SK-N-SH (cell line): ENCODE measurements around the gene SRGN. TPM values are rescaled to one million over a fixed set of nuclear protein-coding genes. Genes with fewer than 3 reads are reported as not detected.

Experiments
- CTCF ChIA-PET: fragments of 300-600, 350-600 bp; formaldehyde crosslinking; extraction: SDS; loops from one replicate; lab custom pipeline; 2021; lab: Yijun Ruan, JAX
- POLR2A ChIA-PET: fragments of 350-600 bp; sonication (Branson Sonifier 250); formaldehyde crosslinking; extraction: SDS; loops from one replicate; lab custom pipeline; 2020; ENCODE audit warnings: antibody characterized with exemption, inconsistent platforms; lab: Yijun Ruan, JAX
- DNase-seq: peaks from one replicate; pipeline ENCODE4 v3.0.0; 2012
- H2AFZ ChIP-seq: fragments of 200-600 bp; sonication (generic); 2 replicates; pipeline ENCODE4 v1.8.1; 2016; ENCODE audit warnings: antibody characterized with exemption, mild to moderate bottlenecking, low read depth
- H3F3A ChIP-seq: fragments of 200-600 bp; sonication (generic); replicated peaks from 2 replicates; pipeline ENCODE3; 2016; ENCODE audit warnings: antibody characterized with exemption, mild to moderate bottlenecking; ENCODE audit not compliant: insufficient read depth
- H3K27ac ChIP-seq, 2 experiments: fragments of 200-500 bp in 1 of 2; fragments of 200-600 bp in 1 of 2; sonication (Bioruptor generic) in 1 of 2; sonication (generic), shearing (Covaris generic) in 1 of 2; 2 replicates each; pipeline versions ENCODE4 v1.5.1 to v1.6.1; 2014 to 2016; ENCODE audit warnings: low read depth in 2 of 2, inconsistent platforms in 1 of 2, low read length in 1 of 2, mild to moderate bottlenecking in 1 of 2, mixed read lengths in 1 of 2
- H3K27me3 ChIP-seq: fragments of 200-600 bp; sonication (generic), shearing (Covaris generic); 2 replicates; pipeline ENCODE4 v1.6.1; 2016; ENCODE audit warnings: mixed run types; ENCODE audit not compliant: insufficient read depth
- H3K36me3 ChIP-seq, 2 experiments: fragments of 200-500 bp in 1 of 2; fragments of 200-600 bp in 1 of 2; sonication (Bioruptor generic) in 1 of 2; sonication (generic) in 1 of 2; replicated peaks in 1 of 2; 2 replicates each; pipeline versions ENCODE3 to v1.5.1; 2014 to 2016; ENCODE audit warnings: low read length in 1 of 2, mild to moderate bottlenecking in 1 of 2; ENCODE audit not compliant: insufficient read depth in 2 of 2, control insufficient read depth in 1 of 2
- H3K4me1 ChIP-seq, 2 experiments: fragments of 200-500 bp in 1 of 2; fragments of 200-600 bp in 1 of 2; sonication (Bioruptor generic) in 1 of 2; sonication (generic), shearing (Covaris generic) in 1 of 2; 2 replicates each; pipeline versions ENCODE4 v1.5.1 to v1.6.1; 2014 to 2016; ENCODE audit warnings: low read depth in 1 of 2, low read length in 1 of 2, mixed run types in 1 of 2; ENCODE audit not compliant: insufficient read depth in 2 of 2, control insufficient read depth in 1 of 2
- H3K4me2 ChIP-seq: fragments of 200-600 bp; sonication (generic), shearing (Covaris generic); 2 replicates; pipeline ENCODE4 v1.6.1; 2017; ENCODE audit warnings: mixed run types
- H3K4me3 ChIP-seq, 2 experiments: fragments of 200-500 bp in 1 of 2; fragments of 200-600 bp in 1 of 2; sonication (Bioruptor generic) in 1 of 2; sonication (generic), shearing (Covaris generic) in 1 of 2; 2 replicates each; pipeline versions ENCODE4 v1.5.1 to v1.8.1; 2014 to 2016; ENCODE audit warnings: low read depth in 2 of 2, inconsistent platforms in 1 of 2, low read length in 1 of 2, mild to moderate bottlenecking in 1 of 2, mixed read lengths in 1 of 2, moderate library complexity in 1 of 2
- H3K79me2 ChIP-seq: fragments of 200-600 bp; sonication (generic); 2 replicates; pipeline ENCODE4 v1.8.1; 2017; ENCODE audit warnings: mild to moderate bottlenecking; ENCODE audit not compliant: insufficient read depth
- H3K9ac ChIP-seq: fragments of 200-600 bp; sonication (generic); 2 replicates; pipeline ENCODE4 v1.6.1; 2017; ENCODE audit warnings: mixed run types
- H3K9me2 ChIP-seq: fragments of 200-600 bp; sonication (generic); 2 replicates; pipeline ENCODE4 v1.6.1; 2017; ENCODE audit warnings: mixed run types
- H3K9me3 ChIP-seq: fragments of 200-600 bp; sonication (generic); 2 replicates; pipeline ENCODE4 v1.6.1; 2017; ENCODE audit warnings: mixed run types, mild to moderate bottlenecking, moderate library complexity
- H4K20me1 ChIP-seq: fragments of 200-600 bp; sonication (generic); 2 replicates; pipeline ENCODE4 v1.6.1; 2017; ENCODE audit warnings: mild to moderate bottlenecking, mixed run types; ENCODE audit not compliant: insufficient read depth
- FOXJ3 ChIP-seq: sonication (generic); formaldehyde crosslinking; IDR thresholded peaks from 2 replicates; pipeline ENCODE4 v1.5.1; 2020; ENCODE audit warnings: mild to moderate bottlenecking, missing genetic modification reagents
- FOXM1 ChIP-seq: IDR thresholded peaks from 2 replicates; pipeline ENCODE4 v1.4.0; 2012; ENCODE audit warnings: low read depth, mild to moderate bottlenecking
- GABPA ChIP-seq: IDR thresholded peaks from 2 replicates; pipeline ENCODE4 v1.4.0; 2012; ENCODE audit warnings: low read depth, mild to moderate bottlenecking
- JUND ChIP-seq: IDR thresholded peaks from 2 replicates; pipeline ENCODE4 v1.4.0; 2012
- MXI1 ChIP-seq: IDR thresholded peaks from 2 replicates; pipeline ENCODE4 v1.6.1; 2012; ENCODE audit warnings: mild to moderate bottlenecking, low read depth, low read length, improper control_type of control experiment
- RAD21 ChIP-seq: IDR thresholded peaks from 2 replicates; pipeline ENCODE4 v1.6.1; 2012; ENCODE audit warnings: mild to moderate bottlenecking, low read length
- SIN3A ChIP-seq: IDR thresholded peaks from 2 replicates; pipeline ENCODE4 v1.6.1; 2012; ENCODE audit warnings: low read depth, mild to moderate bottlenecking, low read length, moderate library complexity, borderline replicate concordance
- SMC3 ChIP-seq: IDR thresholded peaks from 2 replicates; pipeline ENCODE4 v1.6.1; 2012; ENCODE audit warnings: low read depth, low read length, improper control_type of control experiment
- TAF1 ChIP-seq: IDR thresholded peaks from 2 replicates; pipeline ENCODE4 v1.6.1; 2012; ENCODE audit warnings: low read depth, mild to moderate bottlenecking, low read length, moderate library complexity, borderline replicate concordance
- WGBS: methylation state at CpG from one replicate; pipeline ENCODE4 v1.1.6; 2017; ENCODE audit warnings: low lambda C conversion rate; 5-methylcytosine and 5-hydroxymethylcytosine counted together
- polyA plus RNA-seq, 3 experiments: library from polyadenylated mRNA; depleted of rRNA; stranded (reverse); fragments of >200 nt; gene quantifications; 2 replicates each; pipeline ENCODE4 v1.2.3, GENCODE V29; 2012
- TF ChIP-seq, protein P1 (sequence below): IDR thresholded peaks from 2 replicates; pipeline ENCODE4; 2012
- TF ChIP-seq, protein P2 (sequence below): fragments of 150-350 bp; IDR thresholded peaks from 2 replicates; pipeline ENCODE4 v1.6.1; 2017; ENCODE audit warnings: antibody characterized with exemption, low read length, low read depth, borderline replicate concordance

Gene SRGN
- polyA plus RNA-seq, 1 of the 3 experiments (the other 2 are of a cell fraction), result 0.10 TPM

DNA sequence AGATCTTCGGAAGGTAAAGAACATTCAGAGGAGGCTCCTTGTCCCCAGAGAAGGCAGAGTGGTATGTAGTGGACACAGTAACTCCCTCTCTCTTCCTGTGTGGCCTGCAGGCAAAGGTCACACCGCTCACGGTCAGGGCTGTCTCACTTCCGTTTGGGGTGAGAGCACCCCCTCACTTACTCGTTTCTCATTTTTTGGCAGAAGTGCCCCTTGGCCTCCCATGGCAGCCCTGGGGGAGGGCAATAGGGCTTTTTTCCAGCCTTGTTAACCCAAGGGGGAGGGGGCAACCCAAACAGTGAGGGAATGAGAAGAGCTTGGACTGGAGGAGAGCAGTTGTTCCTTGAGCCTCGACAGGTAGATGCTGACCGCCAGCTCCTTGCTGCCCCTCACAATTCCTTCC is 31.8 kb upstream of the SRGN start:
- H3K4me3 ChIP-seq, result no peak overlapping the region
- no peak for DNase-seq
- no peaks in the 10 kb centered on the region for H3K9me3 ChIP-seq
- no peaks in the 10 kb centered on the region for H3K27me3 ChIP-seq
- no peak overlapping the region for H2AFZ ChIP-seq
- CTCF ChIA-PET, result interaction anchor here (1.0 to 1.7 kb wide), 2 partner anchors 17 to 36 kb away, joined by 4 read pairs; no protein-coding TSS in a partner anchor
- TF ChIP-seq TAF1 (no peak), GABPA (no peak)
- H3K4me2 ChIP-seq, result no peak overlapping the region
- no peaks in the 10 kb centered on the region for H3F3A ChIP-seq
- H3K36me3 ChIP-seq, result no peaks in the 10 kb centered on the region
- no peak overlapping the region for H3K9ac ChIP-seq
- no peaks in the 10 kb centered on the region for H3K9me2 ChIP-seq
- H4K20me1 ChIP-seq, result no peaks in the 10 kb centered on the region
- no peak overlapping the region for H3K27ac ChIP-seq
- H3K4me1 ChIP-seq, result no peaks in the 10 kb centered on the region
- POLR2A ChIA-PET, result no interaction called here
- H3K79me2 ChIP-seq, result no peaks in the 10 kb centered on the region
- 64% methylated on average over 6 of the region's 7 CpGs for WGBS

DNA sequence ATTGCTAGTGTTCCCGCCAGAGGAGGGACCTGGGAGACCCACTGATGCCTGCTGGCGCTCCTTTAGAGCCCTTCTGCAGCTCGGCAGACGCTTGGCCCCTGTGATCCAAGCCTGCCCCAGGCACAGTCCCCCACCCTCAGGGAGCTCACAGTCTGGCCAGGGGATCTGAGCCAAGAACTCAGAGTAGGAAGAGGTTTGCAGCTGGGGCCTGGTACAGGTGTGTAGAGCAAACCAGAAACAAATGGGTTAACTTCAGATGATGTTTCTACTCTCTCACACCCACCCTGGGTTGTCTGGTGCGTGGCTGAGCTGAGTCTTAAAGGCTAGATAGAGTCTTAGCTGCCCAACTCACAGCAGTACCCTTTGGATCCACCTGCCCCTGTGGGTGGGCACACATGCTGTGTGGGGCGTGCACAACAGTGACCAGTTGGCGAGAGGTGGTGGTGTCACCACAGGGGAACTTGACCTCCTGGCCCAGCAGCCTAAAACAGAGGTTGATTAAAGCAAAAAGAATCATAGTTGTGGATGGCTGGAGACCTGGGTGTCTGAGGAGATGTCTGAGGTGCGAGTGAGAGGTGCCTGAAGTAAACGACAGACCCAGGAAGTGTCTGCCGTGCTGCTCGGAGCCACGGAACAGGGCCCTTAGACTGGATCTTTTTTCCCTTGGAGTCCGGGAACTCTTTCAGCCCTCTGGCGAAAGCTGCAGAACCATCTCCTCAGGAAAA is 31.2 kb upstream of the SRGN start:
- H3K9me3 ChIP-seq, result no peaks in the 10 kb centered on the region
- H3K9me2 ChIP-seq, result no peaks in the 10 kb centered on the region
- H3K9ac ChIP-seq, result no peak overlapping the region
- H3K27ac ChIP-seq, result no peak overlapping the region
- H3K36me3 ChIP-seq, result no peaks in the 10 kb centered on the region
- no peaks in the 10 kb centered on the region for H4K20me1 ChIP-seq
- peaks cover 0 to 2% of the 10 kb centered on the region in 2 experiments; a peak in 1 of 4 replicates for H3K4me1 ChIP-seq
- H3K4me2 ChIP-seq, result no peak overlapping the region
- H3K4me3 ChIP-seq, result no peak overlapping the region
- no peaks in the 10 kb centered on the region for H3F3A ChIP-seq
- 85% methylated on average over 12 of the region's 14 CpGs for WGBS
- no peak overlapping the region for H2AFZ ChIP-seq
- no peaks in the 10 kb centered on the region for H3K27me3 ChIP-seq
- CTCF ChIA-PET, result interaction anchor here (1.0 to 1.7 kb wide), 2 partner anchors 17 to 36 kb away, joined by 4 read pairs; no protein-coding TSS in a partner anchor
- H3K79me2 ChIP-seq, result no peaks in the 10 kb centered on the region
- DNase-seq, result no peak
- POLR2A ChIA-PET, result no interaction called here
- TF ChIP-seq MXI1 (no peak), SMC3 (no peak), RAD21 (no peak), SIN3A (no peak), FOXM1 (no peak)
- TF ChIP-seq, protein P1, sequence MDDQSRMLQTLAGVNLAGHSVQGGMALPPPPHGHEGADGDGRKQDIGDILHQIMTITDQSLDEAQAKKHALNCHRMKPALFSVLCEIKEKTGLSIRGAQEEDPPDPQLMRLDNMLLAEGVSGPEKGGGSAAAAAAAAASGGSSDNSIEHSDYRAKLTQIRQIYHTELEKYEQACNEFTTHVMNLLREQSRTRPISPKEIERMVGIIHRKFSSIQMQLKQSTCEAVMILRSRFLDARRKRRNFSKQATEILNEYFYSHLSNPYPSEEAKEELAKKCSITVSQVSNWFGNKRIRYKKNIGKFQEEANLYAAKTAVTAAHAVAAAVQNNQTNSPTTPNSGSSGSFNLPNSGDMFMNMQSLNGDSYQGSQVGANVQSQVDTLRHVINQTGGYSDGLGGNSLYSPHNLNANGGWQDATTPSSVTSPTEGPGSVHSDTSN, result no peak

DNA sequence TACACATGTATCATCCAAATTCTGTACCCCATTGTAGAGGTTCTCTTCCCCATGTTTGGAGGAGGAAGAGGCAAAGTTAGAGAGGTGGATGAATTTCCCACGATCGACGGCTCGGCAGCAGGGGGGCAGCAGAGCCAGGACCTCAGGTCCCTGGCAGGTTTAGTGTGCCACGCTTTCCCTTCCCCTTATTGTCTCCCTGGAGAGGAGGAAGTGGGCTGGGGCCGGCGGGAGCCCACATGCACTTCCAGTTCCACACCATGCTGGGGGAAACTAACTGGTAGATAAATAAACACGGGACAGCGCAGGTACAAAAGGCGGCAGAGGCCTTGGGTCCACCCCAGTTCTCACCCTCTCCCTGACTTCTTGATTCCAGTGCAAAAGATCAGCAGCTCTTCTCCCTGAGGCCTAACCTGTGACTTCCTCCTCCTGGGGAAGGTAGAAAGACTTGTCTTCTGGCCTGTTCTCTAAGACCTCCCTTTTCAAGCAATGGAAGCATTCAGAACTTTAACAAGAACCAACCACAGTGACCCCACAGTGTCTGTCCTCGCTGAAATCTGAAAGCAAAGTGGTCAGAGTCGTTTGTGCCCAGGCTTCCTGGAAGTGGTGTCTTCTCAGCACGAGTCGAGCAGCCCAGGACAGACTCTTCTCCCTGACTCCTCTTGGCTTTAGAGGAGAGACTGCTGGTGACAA is 30.5 kb upstream of the SRGN start:
- DNase-seq, result no peak
- Histone ChIP-seq H3K36me3 (no peaks in the 10 kb centered on the region), H4K20me1 (no peaks in the 10 kb centered on the region), H3K9me3 (no peaks in the 10 kb centered on the region), H3K4me3 (no peak overlapping the region)
- CTCF ChIA-PET, result interaction anchor here (1.7 kb wide), 1 partner anchor 18 kb away, joined by 4 read pairs; no protein-coding TSS in a partner anchor
- TF ChIP-seq JUND, result no peak
- TF ChIP-seq, protein P2, sequence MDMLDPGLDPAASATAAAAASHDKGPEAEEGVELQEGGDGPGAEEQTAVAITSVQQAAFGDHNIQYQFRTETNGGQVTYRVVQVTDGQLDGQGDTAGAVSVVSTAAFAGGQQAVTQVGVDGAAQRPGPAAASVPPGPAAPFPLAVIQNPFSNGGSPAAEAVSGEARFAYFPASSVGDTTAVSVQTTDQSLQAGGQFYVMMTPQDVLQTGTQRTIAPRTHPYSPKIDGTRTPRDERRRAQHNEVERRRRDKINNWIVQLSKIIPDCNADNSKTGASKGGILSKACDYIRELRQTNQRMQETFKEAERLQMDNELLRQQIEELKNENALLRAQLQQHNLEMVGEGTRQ, result no peak
- TF ChIP-seq FOXJ3, result no peak
- TF ChIP-seq, all 33 proteins: peak for 0
- Histone ChIP-seq H3K4me1 (peaks cover 0 to 5% of the 10 kb centered on the region in 2 experiments; a peak in 2 of 4 replicates), H2AFZ (peak overlapping the region; percentile 57; the same call in 1 of the 2 replicates), H3K27ac (no peak overlapping the region), H3K9me2 (no peaks in the 10 kb centered on the region), H3K79me2 (no peaks in the 10 kb centered on the region), H3K9ac (no peak overlapping the region), H3K4me2 (no peak overlapping the region), H3F3A (no peaks in the 10 kb centered on the region), H3K27me3 (no peaks in the 10 kb centered on the region)
- WGBS, result 74% methylated on average over 12 of the region's 14 CpGs
- POLR2A ChIA-PET, result no interaction called here
